LNCaP clone FGC (cell line): Measurements from ENCODE around the gene FBXW7.

Source experiments
- DNase-seq: peaks from one replicate; pipeline ENCODE4 v3.0.0-alpha.2; 2011; ENCODE audit warnings: low read depth
- H3K4me3 ChIP-seq: 2 replicates; pipeline ENCODE4 v1.5.1; 2011; ENCODE audit warnings: mild to moderate bottlenecking, low read depth, low read length, control low read depth
- CTCF ChIP-seq: IDR thresholded peaks from 2 replicates; pipeline ENCODE4 v1.5.1; 2012; ENCODE audit warnings: mild to moderate bottlenecking; ENCODE audit not compliant: control insufficient read depth, insufficient read depth; ENCODE audit errors: extremely low read depth

Gene FBXW7

DNA sequence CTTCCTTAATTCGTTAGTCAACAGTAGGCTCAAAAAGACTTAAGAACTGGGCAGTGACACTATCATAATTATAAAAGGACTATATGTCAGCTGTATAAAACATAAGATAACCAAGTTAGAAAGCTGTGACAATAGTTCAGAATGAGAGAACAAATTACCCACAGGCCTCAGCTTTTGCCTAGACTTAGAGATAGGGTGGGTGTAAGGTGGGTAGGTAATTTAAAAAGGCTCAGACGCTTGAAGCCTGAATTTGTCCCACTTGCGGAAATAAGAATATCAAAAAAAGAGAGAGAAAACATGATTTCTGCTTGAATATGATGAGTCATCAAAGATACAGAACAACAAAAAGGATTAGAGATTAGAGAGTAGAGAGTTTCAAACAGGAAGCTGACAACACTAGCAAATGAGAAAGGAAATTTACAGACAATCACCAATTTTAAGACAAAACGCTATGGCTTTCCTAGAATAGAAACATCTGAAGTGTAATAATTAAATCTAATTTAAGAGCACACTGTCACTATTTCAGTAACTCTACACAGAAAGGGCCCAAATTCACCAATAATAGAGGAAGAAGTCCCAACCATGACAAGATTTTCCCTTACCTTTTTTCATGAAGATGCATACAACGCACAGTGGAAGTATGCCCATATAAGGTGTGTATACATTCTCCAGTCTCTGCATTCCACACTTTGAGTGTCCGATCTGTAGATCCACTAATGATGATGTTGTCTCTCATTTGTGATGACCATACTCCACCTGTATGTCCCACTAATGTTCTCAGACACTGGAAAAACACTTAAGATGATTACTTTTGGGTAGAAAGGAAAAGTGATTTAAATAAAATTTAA lies 208.1 kb downstream of the FBXW7 start:
- no peak overlapping the region for H3K4me3 ChIP-seq
- TF ChIP-seq CTCF: no peak
- no peak for DNase-seq

DNA sequence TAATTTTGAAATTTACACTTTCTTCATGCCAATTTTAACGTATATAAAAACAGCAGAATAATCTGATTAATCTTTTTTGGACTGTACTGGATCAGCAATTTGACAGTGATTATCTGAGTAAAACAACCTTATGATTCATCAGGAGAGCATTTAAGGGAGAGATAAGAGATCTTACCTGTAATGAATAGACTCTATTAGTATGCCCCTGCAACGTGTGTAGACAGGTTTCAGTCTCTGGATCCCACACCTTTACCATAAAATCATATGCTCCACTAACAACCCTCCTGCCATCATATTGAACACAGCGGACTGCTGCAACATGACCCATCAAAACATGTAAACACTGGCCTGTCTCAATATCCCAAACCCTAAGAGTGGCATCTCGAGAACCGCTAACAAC lies 210.1 kb downstream of the FBXW7 start:
- no peak overlapping the region for H3K4me3 ChIP-seq
- no peak for DNase-seq
- TF ChIP-seq CTCF: no peak

- TF ChIP-seq CTCF: no peak
- no peak for DNase-seq
- no peak overlapping the region for H3K4me3 ChIP-seq
Observed at GRCh38 chr4:152323221-152323620, 212.7 kb downstream of the FBXW7 start.

GRCh38 chr4:152322656-152323055 lies 213.2 kb downstream of the FBXW7 start:
- no peak for DNase-seq
- no peak overlapping the region for H3K4me3 ChIP-seq
- TF ChIP-seq CTCF: no peak

DNA sequence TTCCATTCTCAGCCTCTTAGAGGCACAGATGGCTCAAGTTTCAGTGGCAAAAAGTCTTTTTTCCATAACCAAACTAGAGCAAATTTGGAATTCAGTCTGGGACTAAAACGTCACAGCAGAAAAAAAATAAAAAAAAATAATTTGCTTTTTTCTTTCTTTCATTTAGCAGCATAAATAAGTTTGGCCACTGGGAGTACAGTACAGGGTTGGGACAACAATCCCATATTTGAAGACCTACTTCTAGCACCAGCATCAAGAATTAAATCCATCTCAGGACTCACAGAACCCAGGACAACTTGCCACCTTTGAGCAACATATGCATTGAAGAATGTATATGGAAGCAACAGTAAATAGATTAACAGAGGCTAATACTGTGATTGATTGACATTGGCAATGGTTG lies 214.0 kb downstream of the FBXW7 start:
- H3K4me3 ChIP-seq: no peak overlapping the region
- no peak for DNase-seq
- TF ChIP-seq CTCF: no peak

- DNase-seq: no peak
- no peak for TF ChIP-seq CTCF
- no peak overlapping the region for H3K4me3 ChIP-seq
Observed at GRCh38 chr4:152321398-152321797, 214.5 kb downstream of the FBXW7 start.

- H3K4me3 ChIP-seq: no peak overlapping the region
- no peak for TF ChIP-seq CTCF
- DNase-seq: no peak
Observed at GRCh38 chr4:152316969-152317368, 218.9 kb downstream of the FBXW7 start.
